GM12878 (cell line): ENCODE data around the gene PROSER3. TPM values are rescaled to one million over a fixed set of nuclear protein-coding genes. Genes with fewer than 3 reads are reported as not detected.

Experiments used
- CBFB ChIP-seq: IDR thresholded peaks from 2 replicates; pipeline ENCODE4 v1.6.1; 2016; ENCODE audit warnings: antibody characterized with exemption, low read depth
- E2F8 ChIP-seq: fragments of 450-650 bp; IDR thresholded peaks from 2 replicates; pipeline ENCODE4 v1.6.1; 2018; ENCODE audit warnings: mild to moderate bottlenecking, low read depth, moderate library complexity; ENCODE audit not compliant: partially characterized antibody
- PML ChIP-seq: IDR thresholded peaks from 2 replicates; pipeline ENCODE4 v1.6.1; 2012; ENCODE audit warnings: low read length, inconsistent platforms
- STAT1 ChIP-seq: fragments of 450-650 bp; conservative IDR thresholded peaks from 2 replicates; pipeline ENCODE4 v1.6.1; 2014; ENCODE audit warnings: antibody characterized with exemption, mild to moderate bottlenecking
- polyA plus RNA-seq, 11 experiments: library from polyadenylated mRNA; depleted of rRNA in 4 of 11; unstranded in 6 of 11; stranded (reverse) in 5 of 11; fragments of >200 nt; fragmentation: Nextera tagmentation in 4 of 11; fragmentation: Illumina TruSeq in 1 of 11; extraction: Ambion mirVana in 4 of 11; extraction: Trizol in 1 of 11; gene quantifications; 1 replicate in 1 of 11; 2 replicates in 10 of 11; pipeline versions ENCODE4 v1.2.1 to v1.2.3, GENCODE V29; 2011 to 2016; ENCODE audit warnings: inconsistent platforms in 2 of 11, missing spikeins in 2 of 11, low read depth in 1 of 11
- total RNA-seq, 4 experiments: library from RNA; depleted of rRNA in 3 of 4; stranded (reverse); fragments of >200 nt in 3 of 4; fragmentation: Illumina TruSeq in 1 of 4; extraction: Trizol in 1 of 4; gene quantifications; 2 replicates each; pipeline versions ENCODE4 v1.2.1 to v1.2.3, GENCODE V29; 2013 to 2021
- TF ChIP-seq, protein P1 (sequence below): fragments of 150-350 bp; IDR thresholded peaks from 2 replicates; pipeline ENCODE4 v1.6.1; 2016; ENCODE audit warnings: low read depth, low read length

PROSER3 gene
- total and polyA plus RNA-seq, 10 of the 15 experiments (the other 5 are each of a cell fraction or from before 2014, with no cell fraction given) = 0.85 to 25.1 (median 9.6) TPM

- TF ChIP-seq, protein P1, sequence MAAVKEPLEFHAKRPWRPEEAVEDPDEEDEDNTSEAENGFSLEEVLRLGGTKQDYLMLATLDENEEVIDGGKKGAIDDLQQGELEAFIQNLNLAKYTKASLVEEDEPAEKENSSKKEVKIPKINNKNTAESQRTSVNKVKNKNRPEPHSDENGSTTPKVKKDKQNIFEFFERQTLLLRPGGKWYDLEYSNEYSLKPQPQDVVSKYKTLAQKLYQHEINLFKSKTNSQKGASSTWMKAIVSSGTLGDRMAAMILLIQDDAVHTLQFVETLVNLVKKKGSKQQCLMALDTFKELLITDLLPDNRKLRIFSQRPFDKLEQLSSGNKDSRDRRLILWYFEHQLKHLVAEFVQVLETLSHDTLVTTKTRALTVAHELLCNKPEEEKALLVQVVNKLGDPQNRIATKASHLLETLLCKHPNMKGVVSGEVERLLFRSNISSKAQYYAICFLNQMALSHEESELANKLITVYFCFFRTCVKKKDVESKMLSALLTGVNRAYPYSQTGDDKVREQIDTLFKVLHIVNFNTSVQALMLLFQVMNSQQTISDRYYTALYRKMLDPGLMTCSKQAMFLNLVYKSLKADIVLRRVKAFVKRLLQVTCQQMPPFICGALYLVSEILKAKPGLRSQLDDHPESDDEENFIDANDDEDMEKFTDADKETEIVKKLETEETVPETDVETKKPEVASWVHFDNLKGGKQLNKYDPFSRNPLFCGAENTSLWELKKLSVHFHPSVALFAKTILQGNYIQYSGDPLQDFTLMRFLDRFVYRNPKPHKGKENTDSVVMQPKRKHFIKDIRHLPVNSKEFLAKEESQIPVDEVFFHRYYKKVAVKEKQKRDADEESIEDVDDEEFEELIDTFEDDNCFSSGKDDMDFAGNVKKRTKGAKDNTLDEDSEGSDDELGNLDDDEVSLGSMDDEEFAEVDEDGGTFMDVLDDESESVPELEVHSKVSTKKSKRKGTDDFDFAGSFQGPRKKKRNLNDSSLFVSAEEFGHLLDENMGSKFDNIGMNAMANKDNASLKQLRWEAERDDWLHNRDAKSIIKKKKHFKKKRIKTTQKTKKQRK = no peak
- TF ChIP-seq CBFB (no peak), E2F8 (no peak), PML (no peak), STAT1 (no peak)
Observed at GRCh38 chr19:35812220-35813042, 54.5 kb downstream of the PROSER3 start, which contains the start of gene PRODH2 (continued).
